ENCODE measurements around the gene C12orf43.

GRCh38 chr12:120993496-120993895 is 22.8 kb downstream of the C12orf43 start:
- TF ChIP-seq SP1 (IDR thresholded peaks at IDR 0.05) (no peak), ZNF384 (IDR thresholded peaks at IDR 0.05) (no peak), FOXM1 (IDR thresholded peaks at IDR 0.05; ENCODE audit: borderline replicate concordance) (no peak), FOXA1 (IDR thresholded peaks at IDR 0.05) (no peak), LEF1 (IDR thresholded peaks at IDR 0.05; ENCODE audit: borderline replicate concordance) (no peak), PKNOX1 (IDR thresholded peaks at IDR 0.05) (no peak), NFRKB (IDR thresholded peaks at IDR 0.05) (no peak)

All from HEK293T (cell line).